ENCODE data around the gene FOXO1. TPM values are rescaled to one million over a fixed set of nuclear protein-coding genes. Genes with fewer than 3 reads are reported as not detected.

The FOXO1 gene
- total and polyA plus RNA-seq, 4 donors: 4.1 to 33.4 (median 19.3) TPM

DNA sequence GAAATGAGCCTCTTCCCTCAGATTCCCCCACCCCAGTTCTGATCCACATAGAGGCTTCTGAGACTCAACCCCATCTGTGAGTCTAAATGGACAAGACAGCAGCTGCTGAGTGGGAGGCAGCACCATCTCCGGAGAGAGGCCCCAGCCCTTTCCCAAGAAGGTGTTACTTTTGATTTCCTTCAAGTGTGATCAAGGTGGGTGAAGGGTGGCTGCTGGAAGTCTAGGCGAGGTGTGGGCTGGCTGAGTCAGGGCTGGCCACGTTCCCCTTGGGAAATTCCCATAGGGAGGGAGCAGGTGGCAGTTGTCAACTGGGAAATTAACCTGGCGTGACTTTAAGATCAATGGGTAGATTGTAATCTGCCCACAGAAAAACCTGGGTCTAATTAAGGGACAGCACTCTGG lies 148.0 kb downstream of the FOXO1 start:
- H3K36me3 ChIP-seq (ENCODE audit: control insufficient read depth in 1 of 2, insufficient read depth in 2 of 2, low read length in 1 of 2): no peaks in the 10 kb centered on the region
- H3K27ac ChIP-seq (ENCODE audit: low read depth in 1 of 2, low read length in 2 of 2): no peak overlapping the region
- ATAC-seq (ENCODE audit: low FRiP score) (no peak), DNase-seq (no peak)
- intact Hi-C loops (cut with DNase I): no loop called here
- H3K4me1 ChIP-seq (ENCODE audit: control insufficient read depth in 1 of 2, insufficient read depth in 2 of 2, low read length in 2 of 2): peaks cover 0 to 2% of the 10 kb centered on the region in 2 donors
- no peaks in the 10 kb centered on the region for H3K27me3 ChIP-seq (ENCODE audit: control insufficient read depth in 1 of 2, insufficient read depth in 2 of 2, low read length in 1 of 2)
- WGBS, 2 donors: 89 to 94% methylated on average over 4 of the region's 4 CpGs
- no peak overlapping the region for H3K4me3 ChIP-seq (ENCODE audit: low read length in 2 of 2)
- no peaks in the 10 kb centered on the region for H3K9me3 ChIP-seq (ENCODE audit: control insufficient read depth, low read length)

DNA sequence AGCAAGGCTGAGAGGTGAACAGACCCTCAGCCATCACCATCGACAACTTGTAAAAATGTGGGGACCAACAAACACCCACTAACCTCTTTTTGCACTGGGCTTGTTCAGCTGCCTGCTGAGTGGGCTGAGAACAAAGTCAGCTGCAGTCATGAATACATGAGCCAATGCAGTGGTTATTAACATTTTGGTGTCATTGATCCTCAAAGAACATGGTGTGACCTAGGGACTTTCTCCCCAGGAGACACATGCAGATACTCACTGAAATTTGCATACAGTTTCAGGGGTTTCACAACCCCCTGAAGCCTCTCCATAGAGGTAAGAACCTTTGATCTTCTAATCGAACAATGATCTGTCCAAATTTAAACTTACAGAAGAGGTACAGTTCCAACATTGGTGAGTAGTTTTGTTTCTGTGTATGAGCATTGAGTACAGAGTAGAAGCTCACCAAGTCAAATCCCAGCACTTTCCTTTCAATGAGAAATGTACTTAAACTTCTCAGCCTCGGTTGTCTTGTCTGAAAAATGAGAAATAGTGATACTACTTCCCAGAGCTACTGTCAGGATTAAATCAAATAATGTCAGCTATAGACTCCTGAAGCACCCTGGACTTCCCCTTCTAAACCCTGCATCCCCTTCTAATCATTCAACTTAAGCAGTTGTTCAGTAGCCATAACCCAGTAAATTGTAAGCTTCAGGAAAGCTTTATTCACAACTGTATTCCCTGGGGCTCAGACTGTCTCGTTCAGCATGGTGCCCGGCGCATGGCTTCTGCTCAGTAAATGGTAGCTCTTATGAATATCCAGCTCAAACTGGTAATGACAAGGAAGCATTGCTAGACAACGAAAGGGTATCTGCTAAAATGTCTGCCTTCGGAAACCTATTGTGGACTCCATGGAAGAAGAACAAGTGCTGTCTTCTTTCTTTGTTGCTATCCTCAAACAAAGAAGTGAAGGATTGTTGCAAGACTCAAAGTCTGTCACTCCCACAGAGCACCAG lies 148.7 kb downstream of the FOXO1 start:
- peaks cover 0 to 2% of the 10 kb centered on the region in 2 donors for H3K4me1 ChIP-seq (ENCODE audit: control insufficient read depth in 1 of 2, insufficient read depth in 2 of 2, low read length in 2 of 2)
- ATAC-seq (ENCODE audit: low FRiP score) (no peak), DNase-seq (no peak)
- intact Hi-C loops (cut with DNase I): no loop called here
- H3K27me3 ChIP-seq (ENCODE audit: control insufficient read depth in 1 of 2, insufficient read depth in 2 of 2, low read length in 1 of 2): no peaks in the 10 kb centered on the region
- H3K27ac ChIP-seq (ENCODE audit: low read depth in 1 of 2, low read length in 2 of 2): no peak overlapping the region
- no peak overlapping the region for H3K4me3 ChIP-seq (ENCODE audit: low read length in 2 of 2)
- no peaks in the 10 kb centered on the region for H3K36me3 ChIP-seq (ENCODE audit: control insufficient read depth in 1 of 2, insufficient read depth in 2 of 2, low read length in 1 of 2)
- H3K9me3 ChIP-seq (ENCODE audit: control insufficient read depth, low read length): no peaks in the 10 kb centered on the region
- WGBS, 2 donors: 95 to 96% methylated on average over 8 of the region's 8 CpGs

DNA sequence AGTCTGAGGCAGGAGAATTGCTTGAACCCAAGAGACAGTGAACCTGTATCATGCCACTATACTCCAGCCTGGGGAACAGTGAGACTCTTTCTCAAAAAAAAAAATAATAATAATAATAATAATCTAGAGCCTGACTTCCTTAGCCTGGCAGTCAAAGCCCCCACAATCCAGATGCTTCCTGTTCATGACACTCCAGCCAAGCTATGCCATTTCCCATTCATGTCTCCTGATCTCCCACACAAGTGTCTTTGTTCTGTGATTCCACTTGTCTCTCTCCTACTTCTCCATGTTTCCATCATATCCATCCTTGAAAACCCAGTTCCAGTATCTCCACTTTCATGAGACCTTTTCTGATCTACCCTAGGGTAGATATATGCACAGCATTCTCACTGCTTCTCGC lies 150.7 kb downstream of the FOXO1 start:
- 99 to 100% methylated on average over 1 of the region's 1 CpG for WGBS, 2 donors
- Histone ChIP-seq H3K4me3 (ENCODE audit: low read length in 2 of 2) (no peak overlapping the region), H3K9me3 (ENCODE audit: control insufficient read depth, low read length) (no peaks in the 10 kb centered on the region), H3K27me3 (ENCODE audit: control insufficient read depth in 1 of 2, insufficient read depth in 2 of 2, low read length in 1 of 2) (no peaks in the 10 kb centered on the region), H3K36me3 (ENCODE audit: control insufficient read depth in 1 of 2, insufficient read depth in 2 of 2, low read length in 1 of 2) (no peaks in the 10 kb centered on the region), H3K4me1 (ENCODE audit: control insufficient read depth in 1 of 2, insufficient read depth in 2 of 2, low read length in 2 of 2) (peaks cover 0 to 2% of the 10 kb centered on the region in 2 donors), H3K27ac (ENCODE audit: low read depth in 1 of 2, low read length in 2 of 2) (no peak overlapping the region)
- no peak for ATAC-seq (ENCODE audit: low FRiP score)
- DNase-seq: no peak
- intact Hi-C loops (cut with DNase I): no loop called here

DNA sequence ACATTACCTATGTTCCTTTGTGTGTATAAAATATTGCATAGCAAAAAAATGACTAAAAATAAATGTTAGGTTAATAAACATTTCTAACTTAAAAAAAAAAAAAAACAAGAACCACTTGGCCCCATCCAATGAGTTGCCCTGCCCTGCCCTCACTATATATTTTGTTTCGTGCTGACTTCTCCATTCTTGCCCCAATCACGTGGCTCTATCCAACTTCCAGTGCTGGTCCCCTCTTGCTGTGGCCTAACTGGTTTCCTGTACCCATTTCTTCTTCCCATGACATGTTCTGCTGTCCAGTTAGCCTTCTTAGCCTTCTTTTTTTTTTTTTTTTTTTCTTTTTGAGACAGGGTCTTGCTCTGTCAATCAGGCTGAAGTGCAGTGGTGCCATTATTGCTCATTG lies 151.6 kb downstream of the FOXO1 start:
- Histone ChIP-seq H3K27ac (ENCODE audit: low read depth in 1 of 2, low read length in 2 of 2) (no peak overlapping the region), H3K36me3 (ENCODE audit: control insufficient read depth in 1 of 2, insufficient read depth in 2 of 2, low read length in 1 of 2) (no peaks in the 10 kb centered on the region), H3K4me3 (ENCODE audit: low read length in 2 of 2) (no peak overlapping the region), H3K9me3 (ENCODE audit: control insufficient read depth, low read length) (no peaks in the 10 kb centered on the region), H3K4me1 (ENCODE audit: control insufficient read depth in 1 of 2, insufficient read depth in 2 of 2, low read length in 2 of 2) (peaks cover 0 to 2% of the 10 kb centered on the region in 2 donors), H3K27me3 (ENCODE audit: control insufficient read depth in 1 of 2, insufficient read depth in 2 of 2, low read length in 1 of 2) (no peaks in the 10 kb centered on the region)
- intact Hi-C loops (cut with DNase I): no loop called here
- WGBS, 2 donors: 94 to 95% methylated on average over 2 of the region's 2 CpGs
- DNase-seq: no peak
- no peak for ATAC-seq (ENCODE audit: low FRiP score)

DNA sequence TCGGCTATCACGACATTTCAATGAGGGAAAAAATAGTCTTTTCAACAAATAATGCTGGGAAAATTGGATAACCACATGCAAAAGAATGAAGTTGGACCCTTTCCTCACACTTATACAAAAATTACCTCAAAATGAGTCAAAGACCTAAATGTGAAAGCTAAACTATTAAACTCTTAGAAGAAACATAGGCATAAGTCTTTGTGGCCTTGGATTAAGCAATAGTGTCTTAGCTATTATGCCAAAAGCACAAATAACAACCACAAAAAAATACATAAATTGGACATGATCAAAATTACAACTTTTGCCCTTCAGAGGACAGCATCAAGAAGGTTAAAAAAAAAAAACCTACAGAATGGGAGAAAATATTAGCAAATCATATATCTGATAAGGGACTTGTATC lies 156.6 kb downstream of the FOXO1 start:
- no peaks in the 10 kb centered on the region for H3K36me3 ChIP-seq (ENCODE audit: control insufficient read depth in 1 of 2, insufficient read depth in 2 of 2, low read length in 1 of 2)
- H3K9me3 ChIP-seq (ENCODE audit: control insufficient read depth, low read length): no peaks in the 10 kb centered on the region
- H3K4me3 ChIP-seq (ENCODE audit: low read length in 2 of 2): no peak overlapping the region
- H3K27ac ChIP-seq (ENCODE audit: low read depth in 1 of 2, low read length in 2 of 2): no peak overlapping the region
- ATAC-seq (ENCODE audit: low FRiP score): no peak
- intact Hi-C loops (cut with DNase I): no loop called here
- DNase-seq: no peak
- H3K27me3 ChIP-seq (ENCODE audit: control insufficient read depth in 1 of 2, insufficient read depth in 2 of 2, low read length in 1 of 2): no peaks in the 10 kb centered on the region
- H3K4me1 ChIP-seq (ENCODE audit: control insufficient read depth in 1 of 2, insufficient read depth in 2 of 2, low read length in 2 of 2): no peaks in the 10 kb centered on the region
- 73 to 76% methylated on average over 2 of the region's 2 CpGs for WGBS, 2 donors

DNA sequence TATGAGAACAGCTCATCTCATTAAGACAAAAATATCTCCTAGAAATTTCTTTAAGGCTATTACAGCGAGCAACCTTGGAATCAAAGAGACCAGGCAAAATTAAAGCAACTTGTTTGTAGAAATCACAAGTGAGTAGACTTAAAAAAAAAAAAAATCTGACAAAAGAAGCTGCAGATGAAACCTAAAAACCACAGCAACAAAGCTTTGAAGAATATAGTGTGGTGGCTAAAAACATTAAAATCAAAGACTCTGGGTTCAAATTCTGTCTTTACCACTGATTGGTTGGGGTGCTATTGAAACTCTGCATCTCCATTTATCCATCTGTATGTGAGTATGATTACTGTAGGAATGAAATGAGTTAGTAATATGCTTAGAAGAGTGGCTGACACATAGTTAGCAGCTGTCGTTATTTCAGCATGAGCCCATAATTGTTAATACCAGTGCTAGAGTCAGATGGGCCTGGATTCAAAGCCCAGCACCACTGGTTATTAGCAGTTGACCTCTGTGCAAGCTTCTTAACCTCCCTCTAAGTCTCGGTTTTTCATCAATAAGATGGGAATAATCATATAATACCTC lies 157.6 kb downstream of the FOXO1 start:
- Histone ChIP-seq H3K27ac (ENCODE audit: low read depth in 1 of 2, low read length in 2 of 2) (no peak overlapping the region), H3K9me3 (ENCODE audit: control insufficient read depth, low read length) (no peaks in the 10 kb centered on the region), H3K4me1 (ENCODE audit: control insufficient read depth in 1 of 2, insufficient read depth in 2 of 2, low read length in 2 of 2) (peaks cover 0 to 4% of the 10 kb centered on the region in 2 donors), H3K36me3 (ENCODE audit: control insufficient read depth in 1 of 2, insufficient read depth in 2 of 2, low read length in 1 of 2) (no peaks in the 10 kb centered on the region), H3K4me3 (ENCODE audit: low read length in 2 of 2) (no peak overlapping the region), H3K27me3 (ENCODE audit: control insufficient read depth in 1 of 2, insufficient read depth in 2 of 2, low read length in 1 of 2) (no peaks in the 10 kb centered on the region)
- no peak for DNase-seq
- 88 to 89% methylated on average over 3 of the region's 3 CpGs for WGBS, 2 donors
- ATAC-seq (ENCODE audit: low FRiP score): no peak
- intact Hi-C loops (cut with DNase I): no loop called here

DNA sequence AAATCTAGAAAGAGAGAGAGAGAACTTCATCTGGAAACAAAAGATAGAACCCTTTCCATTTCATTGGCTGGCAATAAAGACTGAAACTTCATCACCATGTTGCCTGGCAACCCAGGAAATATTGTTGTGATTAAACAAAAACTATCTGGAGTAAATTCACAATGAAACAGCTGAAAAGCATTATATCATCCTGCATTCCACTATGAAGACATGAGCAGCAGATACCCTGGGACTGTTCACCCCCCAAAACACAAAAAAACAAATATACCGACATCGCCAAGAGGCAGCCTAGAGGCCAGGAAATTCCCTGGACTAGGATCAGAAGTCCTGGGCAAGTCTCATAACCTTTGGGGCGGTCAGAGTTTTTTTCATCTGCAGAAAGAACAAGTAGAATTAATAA lies 158.3 kb downstream of the FOXO1 start:
- intact Hi-C loops (cut with DNase I): no loop called here
- no peaks in the 10 kb centered on the region for H3K36me3 ChIP-seq (ENCODE audit: control insufficient read depth in 1 of 2, insufficient read depth in 2 of 2, low read length in 1 of 2)
- peak; percentile 82 for ATAC-seq (ENCODE audit: low FRiP score)
- peaks cover 0 to 4% of the 10 kb centered on the region in 2 donors for H3K4me1 ChIP-seq (ENCODE audit: control insufficient read depth in 1 of 2, insufficient read depth in 2 of 2, low read length in 2 of 2)
- no peak overlapping the region for H3K27ac ChIP-seq (ENCODE audit: low read depth in 1 of 2, low read length in 2 of 2)
- no peak overlapping the region for H3K4me3 ChIP-seq (ENCODE audit: low read length in 2 of 2)
- H3K27me3 ChIP-seq (ENCODE audit: control insufficient read depth in 1 of 2, insufficient read depth in 2 of 2, low read length in 1 of 2): no peaks in the 10 kb centered on the region
- 16 to 17% methylated on average over 3 of the region's 3 CpGs for WGBS, 2 donors
- no peak for DNase-seq
- H3K9me3 ChIP-seq (ENCODE audit: control insufficient read depth, low read length): no peaks in the 10 kb centered on the region

DNA sequence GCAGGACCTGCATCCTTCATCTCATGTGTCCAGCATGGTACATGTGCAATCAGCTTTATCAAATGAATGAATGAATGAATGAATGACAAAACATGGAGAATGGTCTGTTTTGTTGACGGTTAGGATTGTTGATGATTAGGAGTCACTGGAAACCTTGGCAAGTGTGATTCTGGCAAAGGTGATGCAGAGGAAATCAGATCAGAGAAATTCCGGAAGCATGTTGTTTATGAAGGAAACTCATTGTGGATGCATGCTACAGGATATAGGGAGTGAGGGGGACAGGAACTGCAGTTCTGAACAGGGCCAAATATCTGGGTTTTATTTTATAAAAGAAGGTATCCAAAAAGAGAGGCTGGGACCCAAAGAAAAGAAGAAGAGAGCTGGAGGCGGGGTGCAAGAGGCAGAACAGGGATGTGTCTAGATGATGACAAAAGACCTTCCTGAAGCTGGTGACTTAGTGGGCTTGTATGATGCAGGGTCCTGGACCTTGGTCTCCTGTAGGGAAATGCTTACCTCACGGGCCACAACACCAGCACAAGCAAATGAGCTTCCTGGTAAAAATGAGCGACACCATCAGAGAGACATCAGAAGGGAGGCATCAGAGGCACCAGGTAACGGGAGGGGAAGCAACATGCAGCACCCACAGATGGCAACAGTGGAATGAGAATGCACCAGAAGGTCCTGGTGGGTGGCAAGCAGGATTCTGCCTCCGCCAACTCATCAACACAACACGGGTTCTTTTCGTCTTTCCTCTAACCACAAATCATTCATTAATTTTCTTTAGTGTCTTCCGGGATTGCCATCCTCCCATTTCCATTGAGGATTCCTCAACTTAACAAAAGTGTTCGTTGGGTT lies 159.6 kb downstream of the FOXO1 start:
- no peak for DNase-seq
- intact Hi-C loops (cut with DNase I): no loop called here
- 87 to 97% methylated on average over 11 of the region's 11 CpGs for WGBS, 2 donors
- no peaks in the 10 kb centered on the region for H3K9me3 ChIP-seq (ENCODE audit: control insufficient read depth, low read length)
- H3K27ac ChIP-seq (ENCODE audit: low read depth in 1 of 2, low read length in 2 of 2): no peak overlapping the region
- H3K4me3 ChIP-seq (ENCODE audit: low read length in 2 of 2): no peak overlapping the region
- H3K4me1 ChIP-seq (ENCODE audit: control insufficient read depth in 1 of 2, insufficient read depth in 2 of 2, low read length in 2 of 2): peaks cover 0 to 4% of the 10 kb centered on the region in 2 donors
- ATAC-seq (ENCODE audit: low FRiP score): no peak
- H3K36me3 ChIP-seq (ENCODE audit: control insufficient read depth in 1 of 2, insufficient read depth in 2 of 2, low read length in 1 of 2): no peaks in the 10 kb centered on the region
- no peaks in the 10 kb centered on the region for H3K27me3 ChIP-seq (ENCODE audit: control insufficient read depth in 1 of 2, insufficient read depth in 2 of 2, low read length in 1 of 2)

Measured in aorta (tissue), 5 donors.